Fibroblast of pulmonary artery (primary cell): ENCODE results near the gene FIBP.

Source experiments
- DNase-seq: peaks from one replicate; pipeline ENCODE4 v3.0.0-alpha.2; 2010; ENCODE audit warnings: low read depth
- H3K4me3 ChIP-seq: replicated peaks from 2 replicates; pipeline ENCODE4 v1.5.1; 2011; ENCODE audit warnings: low read depth, mild to moderate bottlenecking, control low read depth, low read length, moderate library complexity
- TF ChIP-seq, protein P1 (sequence below): IDR thresholded peaks from 2 replicates; pipeline ENCODE4 v1.5.1; 2011; ENCODE audit warnings: mild to moderate bottlenecking, control low read depth, low read length, inconsistent platforms; ENCODE audit errors: missing control alignments

The FIBP gene

DNA sequence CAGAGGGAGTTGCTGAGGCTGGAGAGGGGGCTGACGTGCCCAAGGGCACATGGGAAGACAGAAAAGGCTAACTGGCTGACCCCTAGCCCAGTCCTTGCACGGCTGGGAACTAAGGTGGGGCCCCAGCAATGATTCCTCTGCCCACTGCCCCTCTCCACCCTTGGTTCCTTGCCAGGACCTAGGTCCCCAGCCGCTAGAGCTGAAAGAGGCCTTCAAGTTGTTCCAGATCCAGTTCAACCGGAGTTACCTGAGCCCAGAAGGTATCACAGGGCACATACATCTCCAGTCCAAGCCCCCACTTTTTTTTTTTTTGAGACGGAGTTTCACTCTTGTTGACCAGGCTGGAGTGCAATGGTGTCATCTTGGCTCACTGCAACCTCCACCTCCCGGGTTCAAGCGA lies 8.2 kb downstream of the FIBP start:
- H3K4me3 ChIP-seq: no peak overlapping the region
- TF ChIP-seq, protein P1, sequence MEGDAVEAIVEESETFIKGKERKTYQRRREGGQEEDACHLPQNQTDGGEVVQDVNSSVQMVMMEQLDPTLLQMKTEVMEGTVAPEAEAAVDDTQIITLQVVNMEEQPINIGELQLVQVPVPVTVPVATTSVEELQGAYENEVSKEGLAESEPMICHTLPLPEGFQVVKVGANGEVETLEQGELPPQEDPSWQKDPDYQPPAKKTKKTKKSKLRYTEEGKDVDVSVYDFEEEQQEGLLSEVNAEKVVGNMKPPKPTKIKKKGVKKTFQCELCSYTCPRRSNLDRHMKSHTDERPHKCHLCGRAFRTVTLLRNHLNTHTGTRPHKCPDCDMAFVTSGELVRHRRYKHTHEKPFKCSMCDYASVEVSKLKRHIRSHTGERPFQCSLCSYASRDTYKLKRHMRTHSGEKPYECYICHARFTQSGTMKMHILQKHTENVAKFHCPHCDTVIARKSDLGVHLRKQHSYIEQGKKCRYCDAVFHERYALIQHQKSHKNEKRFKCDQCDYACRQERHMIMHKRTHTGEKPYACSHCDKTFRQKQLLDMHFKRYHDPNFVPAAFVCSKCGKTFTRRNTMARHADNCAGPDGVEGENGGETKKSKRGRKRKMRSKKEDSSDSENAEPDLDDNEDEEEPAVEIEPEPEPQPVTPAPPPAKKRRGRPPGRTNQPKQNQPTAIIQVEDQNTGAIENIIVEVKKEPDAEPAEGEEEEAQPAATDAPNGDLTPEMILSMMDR: no peak
- DNase-seq: no peak

DNA sequence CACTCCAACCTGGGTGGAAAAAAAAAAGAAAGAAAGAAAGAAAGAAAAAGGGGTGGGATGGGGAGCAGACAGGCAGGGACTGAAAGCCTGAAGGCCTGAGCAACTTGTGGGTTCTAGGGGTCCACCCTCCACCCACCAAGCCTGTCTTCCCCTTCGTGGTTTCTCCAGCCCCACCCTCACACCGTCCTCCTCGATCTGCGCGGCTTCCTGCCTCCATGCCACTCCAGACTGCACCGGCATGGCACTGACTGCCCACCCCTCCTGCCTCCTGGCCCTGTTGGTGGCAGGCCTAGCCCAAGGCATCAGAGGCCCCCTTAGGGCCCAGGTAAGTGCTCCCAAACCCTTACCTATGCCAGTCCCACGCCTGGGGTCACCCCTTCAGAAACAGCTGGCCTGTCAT lies 8.7 kb downstream of the FIBP start, which contains the start of gene CTSW:
Gene CTSW (plus strand): TSS at position 221 of the 400 bp plus-strand sequence. CDS start 18 bp downstream, at position 239.
- H3K4me3 ChIP-seq: no peak within 1 kb of the TSS
- DNase-seq: no peak

DNA sequence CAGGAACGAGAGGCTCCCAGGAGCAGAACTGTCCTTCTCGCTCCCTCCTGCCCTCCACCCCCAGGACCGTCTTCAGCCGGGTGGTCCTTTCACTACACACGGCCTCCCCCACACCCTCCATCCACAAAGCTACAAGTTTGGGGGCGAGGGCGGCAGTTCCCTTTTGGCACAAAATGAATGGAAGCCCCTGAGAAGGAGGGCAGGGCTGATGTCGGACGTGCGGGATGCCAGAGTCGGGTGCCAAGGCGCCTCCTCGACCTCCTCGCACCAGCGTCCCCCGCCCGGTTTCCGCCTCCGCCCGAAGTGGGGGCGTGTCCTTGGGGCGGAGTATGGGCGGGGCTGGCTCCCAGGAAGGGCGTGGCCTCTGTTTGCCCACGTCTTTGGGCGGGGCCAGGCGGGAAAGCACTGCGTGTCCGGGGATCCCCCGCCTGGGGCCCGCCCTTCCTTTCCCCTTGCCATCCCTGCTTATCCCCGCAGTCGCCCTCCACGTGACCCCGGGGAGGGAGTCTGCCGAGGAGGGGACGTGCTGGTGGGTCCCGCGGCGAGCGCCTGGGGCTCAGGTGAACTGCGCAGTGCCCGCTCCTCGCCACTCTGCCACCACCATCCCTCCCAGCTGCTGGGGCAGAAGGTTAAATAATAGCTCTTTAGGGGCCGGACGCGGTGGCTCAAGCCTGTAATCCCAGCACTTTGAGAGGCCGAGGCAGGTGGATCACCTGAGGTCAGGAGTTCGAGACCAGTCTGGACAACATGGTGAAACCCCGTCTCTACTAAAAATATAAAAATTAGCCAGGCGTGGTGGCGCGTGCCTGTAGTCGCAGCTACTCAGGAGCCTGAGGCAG lies 14.7 kb downstream of the FIBP start:
- peak; percentile 91 for DNase-seq
- TF ChIP-seq, protein P1: no peak

More for the DNA sequence above, 8.7 kb downstream of the FIBP start, which contains the start of gene CTSW:
- TF ChIP-seq, protein P1: no peak

DNA sequence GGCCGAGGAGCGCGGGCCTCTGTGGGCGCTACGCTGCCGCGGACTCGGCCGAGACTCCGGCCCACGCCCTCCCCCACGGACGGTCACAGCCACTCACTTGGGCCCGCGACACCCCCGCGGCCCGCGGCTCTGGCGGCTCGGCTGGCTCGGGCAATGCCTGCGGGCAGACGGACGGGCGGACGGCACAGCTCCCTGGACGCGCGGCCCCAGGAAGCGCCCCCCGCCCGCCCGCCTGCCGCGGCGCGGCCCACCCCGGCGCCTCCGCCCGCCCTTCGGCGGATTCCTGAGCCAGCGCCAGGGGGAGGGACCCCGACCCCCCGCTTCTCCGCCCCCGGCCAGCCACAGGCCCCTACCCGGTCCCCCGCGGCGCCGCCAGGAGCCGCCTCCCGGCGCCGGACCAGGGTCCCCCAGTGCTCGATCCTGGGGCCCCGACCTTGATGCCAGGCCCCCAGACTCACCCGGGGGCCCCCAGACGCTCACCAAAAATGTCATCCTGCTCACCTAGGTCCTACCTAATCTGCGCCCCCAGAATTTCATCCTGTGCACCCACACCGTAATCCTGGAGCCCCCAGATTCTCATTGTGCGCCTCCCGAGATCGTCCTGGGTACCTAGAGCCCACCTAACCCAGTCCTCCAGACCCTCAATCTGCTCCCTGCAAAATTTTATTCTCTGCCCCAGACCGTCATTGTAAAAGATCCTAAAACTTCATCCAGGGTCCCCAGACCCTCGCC lies 15.5 kb downstream of the FIBP start, which contains the start of gene EFEMP2:
Gene EFEMP2 (minus strand): TSS at position 215 of the 732 bp plus-strand sequence. CDS start 446 bp downstream, outside the sequence.
- TF ChIP-seq, protein P1: no peak
- H3K4me3 ChIP-seq: peak within 1 kb of the TSS; percentile 67
- DNase-seq: no peak

More for the DNA sequence above, 14.7 kb downstream of the FIBP start:
- peak overlapping the region; percentile 67 for H3K4me3 ChIP-seq

DNA sequence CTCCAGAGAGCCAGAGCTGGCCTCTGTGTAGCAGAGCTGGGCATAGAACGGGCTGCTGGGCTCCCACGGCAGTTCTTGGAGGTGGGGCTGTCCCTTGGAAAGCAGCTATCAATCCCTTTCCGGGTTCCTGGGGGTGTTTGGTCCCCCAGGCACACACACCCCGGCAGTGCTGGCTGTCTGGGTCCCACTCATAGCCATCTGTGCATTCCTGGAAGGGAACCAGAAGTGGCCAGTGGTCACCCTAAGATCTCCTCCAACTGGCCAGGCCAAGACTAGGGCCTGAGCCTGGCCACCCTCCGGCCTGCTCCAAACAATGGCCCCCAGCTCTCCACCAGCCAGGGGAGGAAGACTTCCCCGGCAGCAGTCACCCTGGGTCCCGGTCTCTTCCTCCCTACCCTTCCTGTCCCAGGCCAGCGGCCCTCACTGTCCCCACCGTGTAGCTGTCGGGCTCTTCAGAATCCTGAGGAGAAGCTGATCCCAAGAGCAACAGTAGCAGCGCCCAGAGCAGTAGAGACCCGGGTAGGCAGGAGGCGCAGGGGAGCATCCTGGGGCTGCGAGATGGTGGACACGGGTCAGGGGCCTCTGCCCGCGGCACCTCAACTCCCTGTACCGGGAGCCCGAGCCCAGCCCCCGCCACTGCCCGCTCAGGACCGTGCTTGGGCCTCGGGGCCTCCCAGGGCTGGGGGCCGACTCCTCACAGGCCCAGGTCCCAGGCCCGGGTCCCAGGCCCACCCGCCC lies 16.3 kb downstream of the FIBP start:
- TF ChIP-seq, protein P1: peak; percentile 27
- DNase-seq: no peak
- peak overlapping the region; percentile 67 for H3K4me3 ChIP-seq
